Measurements from ENCODE around the gene LTC4S. TPM values are rescaled to one million over a fixed set of nuclear protein-coding genes. Genes with fewer than 3 reads are reported as not detected.

Gene LTC4S
- total RNA-seq, 1 donor from 2014 or later: 7.1 TPM

GRCh38 chr5:179836225-179837019 lies 42.6 kb downstream of the LTC4S start:
- DNase-seq: peak; percentile 41
- peak; percentile 16 for ATAC-seq
- intact Hi-C loops (cut with micrococcal nuclease): no loop called here

GRCh38 chr5:179837076-179838011 lies 43.6 kb downstream of the LTC4S start:
- peak; percentile 13 for ATAC-seq
- intact Hi-C loops (cut with micrococcal nuclease): no loop called here
- no peak for DNase-seq

GRCh38 chr5:179839328-179840256 lies 45.8 kb downstream of the LTC4S start:
- ATAC-seq (peak; percentile 71), DNase-seq (peak; percentile 63)
- intact Hi-C loops (cut with micrococcal nuclease): no loop called here

- ATAC-seq (no peak), DNase-seq (peak; percentile 23)
- intact Hi-C loops (cut with micrococcal nuclease): no loop called here
Measured at GRCh38 chr5:179840321-179840720, 46.5 kb downstream of the LTC4S start.

- intact Hi-C loops (cut with micrococcal nuclease): no loop called here
- ATAC-seq: no peak
- peak; percentile 23 for DNase-seq
Measured at GRCh38 chr5:179840766-179841165, 47.0 kb downstream of the LTC4S start.

GRCh38 chr5:179841621-179842020 lies 47.8 kb downstream of the LTC4S start:
- peak; percentile 18 for DNase-seq
- ATAC-seq: no peak
- intact Hi-C loops (cut with micrococcal nuclease): no loop called here

Small RNA genes lying within 50 kb of the gene (microRNA-seq; reads per million reads assigned to microRNA genes)
- 2.9 reads per million for gene MIR1229 (ENCODE audit: borderline number of aligned reads)

Other genes with a start within 250 kb of the LTC4S start
- gene RUFY1, start 243.4 kb upstream of the LTC4S start, total RNA-seq: 24.5 TPM
- gene HNRNPH1, start 170.3 kb upstream of the LTC4S start, total RNA-seq: 230 TPM
- not detected for gene CBY3, start 113.0 kb upstream of the LTC4S start, total RNA-seq
- 465 TPM for gene CANX, start 95.0 kb upstream of the LTC4S start, total RNA-seq
- gene MAML1, start 61.2 kb upstream of the LTC4S start, total RNA-seq: 13.5 TPM
- 110 TPM for gene MGAT4B, start 12.9 kb downstream of the LTC4S start, total RNA-seq
- 434 TPM for gene SQSTM1, start 26.9 kb downstream of the LTC4S start, total RNA-seq
- 14.8 TPM for gene MRNIP, start 64.8 kb downstream of the LTC4S start, total RNA-seq
- gene TBC1D9B, start 113.9 kb downstream of the LTC4S start, total RNA-seq: 37.1 TPM

All from left ventricle myocardium superior (tissue), 1 donor.